Dedifferentiated amniotic fluid mesenchymal stem cell (primary cell): ENCODE measurements around the gene BTG2.
"Not testable (repeated sequence)": the region's sequence is repeated elsewhere in the genome, so short reads cannot be mapped to it uniquely, and the experiment has no call there.

Source experiments
- DNase-seq: peaks from one replicate; pipeline ENCODE4 v3.0.0-alpha.2; 2016; ENCODE audit errors: extremely low spot score

The BTG2 gene

DNA sequence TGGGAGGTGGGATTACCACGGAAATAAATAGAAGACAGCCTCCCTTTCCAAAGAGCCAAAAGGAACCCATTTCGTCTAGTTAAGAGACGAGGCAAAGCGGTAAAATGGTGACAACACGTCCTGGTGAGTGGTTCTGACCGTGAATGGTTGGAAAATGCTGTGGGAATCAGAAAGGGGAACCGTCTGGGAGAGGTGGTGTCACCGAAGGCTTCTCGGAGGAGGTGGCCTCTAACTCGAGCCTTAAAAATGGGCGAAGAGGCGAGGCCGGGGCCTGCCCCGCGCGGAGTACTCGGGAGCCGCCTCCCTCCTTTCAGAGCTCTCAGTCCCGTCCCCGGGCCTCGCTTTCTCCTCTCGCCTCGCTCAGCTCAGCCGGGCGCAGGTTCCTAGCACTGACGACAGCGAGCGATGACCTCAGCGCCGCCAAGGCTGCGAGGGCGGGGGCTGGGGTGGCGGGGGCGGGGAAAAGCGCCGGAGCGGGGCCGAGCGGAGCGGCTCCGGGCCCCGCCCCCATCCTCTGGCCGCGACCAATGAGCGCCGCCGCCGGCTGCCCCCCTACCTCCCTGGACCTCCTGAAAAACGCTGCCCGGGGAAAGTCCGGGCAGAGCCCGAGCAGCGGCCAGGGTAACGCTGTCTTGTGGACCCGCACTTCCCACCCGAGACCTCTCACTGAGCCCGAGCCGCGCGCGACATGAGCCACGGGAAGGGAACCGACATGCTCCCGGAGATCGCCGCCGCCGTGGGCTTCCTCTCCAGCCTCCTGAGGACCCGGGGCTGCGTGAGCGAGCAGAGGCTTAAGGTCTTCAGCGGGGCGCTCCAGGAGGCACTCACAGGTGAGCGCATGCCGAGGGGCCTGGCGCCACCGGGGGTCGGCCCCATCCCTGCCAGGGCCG, at the start of gene BTG2:
Gene BTG2 (plus strand): TSS at position 601 of the 890 bp plus-strand sequence. CDS start 88 bp downstream, at position 689.
- DNase-seq, result peak; percentile 88

- DNase-seq, result not testable (repeated sequence)
These were observed 48.7 kb upstream of the BTG2 start for GRCh38 chr1:203256636-203257035.

GRCh38 chr1:203263496-203263895, 41.8 kb upstream of the BTG2 start:
- DNase-seq, result no peak

DNA sequence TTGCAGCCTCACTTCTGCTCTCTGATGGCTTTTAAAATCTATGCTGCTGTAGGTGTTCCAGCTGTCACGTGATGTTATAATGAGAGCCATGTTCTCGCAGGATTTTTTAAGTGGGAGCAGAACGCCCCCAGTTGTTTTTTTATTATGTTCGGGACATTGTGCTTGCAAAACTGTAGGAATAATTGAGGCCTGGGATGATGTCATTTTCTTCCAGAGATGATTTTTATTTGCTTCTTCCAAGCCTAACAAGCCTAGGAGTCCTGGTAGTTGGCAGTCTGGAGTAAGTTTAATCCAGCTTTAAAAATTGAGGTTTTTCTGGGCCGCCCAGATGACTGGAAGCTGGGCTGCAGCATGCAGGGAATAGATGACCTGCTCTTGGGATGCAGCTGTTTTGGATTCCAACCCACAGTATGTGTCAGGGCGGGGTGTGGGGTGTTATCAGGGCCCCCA, 41.2 kb upstream of the BTG2 start:
- no peak for DNase-seq

- no peak for DNase-seq
These were observed 39.8 kb upstream of the BTG2 start for GRCh38 chr1:203265541-203265940.

DNA sequence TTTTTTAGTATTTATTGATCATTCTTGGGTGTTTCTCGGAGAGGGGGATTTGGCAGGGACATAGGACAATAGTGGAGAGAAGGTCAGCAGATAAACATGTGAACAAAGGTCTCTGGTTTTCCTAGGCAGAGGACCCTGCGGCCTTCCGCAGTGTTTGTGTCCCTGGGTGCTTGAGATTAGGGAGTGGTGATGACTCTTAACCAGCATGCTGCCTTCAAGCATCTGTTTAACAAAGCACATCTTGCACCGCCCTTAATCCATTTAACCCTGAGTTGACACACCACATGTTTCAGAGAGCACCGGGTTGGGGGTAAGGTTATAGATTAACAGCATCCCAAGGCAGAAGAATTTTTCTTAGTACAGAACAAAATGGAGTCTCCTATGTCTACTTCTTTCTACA, 39.2 kb upstream of the BTG2 start:
- DNase-seq, result not testable (repeated sequence)

DNA sequence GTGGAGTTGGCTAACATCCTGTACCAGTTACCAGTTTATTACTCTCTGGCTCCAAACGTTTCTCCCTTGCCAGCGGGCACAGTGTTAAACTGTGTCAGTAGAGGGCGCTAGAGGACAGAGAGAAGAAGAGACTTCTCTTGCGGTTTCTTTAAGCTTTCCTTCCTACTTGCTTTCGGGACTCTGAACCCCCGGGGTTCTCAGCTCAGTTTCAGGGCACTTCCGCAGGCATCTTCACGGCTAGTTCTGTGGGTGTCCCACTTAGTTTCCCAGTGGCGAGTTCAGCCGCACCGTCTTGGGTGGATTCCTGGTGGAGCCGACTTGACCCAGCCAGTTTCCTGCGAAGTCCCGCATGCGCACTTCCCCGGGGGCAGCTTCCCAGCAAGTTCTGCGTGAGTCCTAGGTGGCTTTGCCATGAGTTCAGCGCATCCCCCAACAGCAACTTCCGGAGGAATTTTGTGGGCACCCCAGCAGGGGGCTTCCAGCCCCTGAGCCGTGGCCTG, 37.9 kb upstream of the BTG2 start:
- DNase-seq, result peak; percentile 92

DNA sequence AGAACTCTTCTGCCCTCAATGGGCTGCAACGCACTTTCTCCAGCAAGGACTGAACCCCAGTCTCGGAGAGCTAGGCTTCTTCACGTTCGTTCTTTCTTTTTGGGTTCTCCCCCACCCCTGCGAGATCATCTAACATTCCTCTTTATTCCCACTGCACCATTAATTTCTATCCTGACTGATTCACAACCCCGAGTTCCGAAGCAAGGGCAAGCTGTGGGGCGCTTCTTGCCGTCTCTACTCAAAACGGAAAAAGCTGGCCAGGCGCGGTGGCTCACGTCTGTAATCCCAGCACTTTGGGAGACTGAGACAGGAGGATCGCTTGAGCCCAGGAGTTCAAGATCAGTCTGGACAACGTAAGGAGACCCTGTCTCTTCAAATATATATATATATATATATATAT, 37.4 kb upstream of the BTG2 start:
- no peak for DNase-seq

GRCh38 chr1:203268901-203269653, 36.2 kb upstream of the BTG2 start:
- DNase-seq, result peak; percentile 68

DNA sequence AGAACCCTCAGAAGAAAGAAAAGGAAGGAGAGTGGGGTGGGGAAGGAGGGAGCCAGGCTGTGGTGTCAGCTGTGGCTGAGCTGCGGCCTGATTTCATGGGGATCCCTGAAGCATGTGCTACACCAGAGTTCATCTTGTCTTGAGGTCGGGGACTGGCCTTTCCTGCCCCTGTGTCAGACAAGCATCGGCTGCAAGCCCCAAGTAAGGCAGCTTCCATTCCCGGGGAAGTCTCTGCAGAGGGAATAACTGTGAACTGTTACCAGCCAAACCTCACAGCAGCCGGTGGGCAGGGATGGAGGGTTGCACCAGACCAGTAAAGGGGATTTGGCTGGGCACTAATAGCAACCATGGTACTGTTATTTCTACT, 35.7 kb upstream of the BTG2 start:
- DNase-seq, result no peak

- DNase-seq, result no peak
These were observed 34.9 kb upstream of the BTG2 start for GRCh38 chr1:203270448-203270847.

- DNase-seq, result peak; percentile 39
These were observed 34.1 kb upstream of the BTG2 start for GRCh38 chr1:203271018-203271743.

- DNase-seq, result no peak
These were observed 33.2 kb upstream of the BTG2 start for GRCh38 chr1:203271962-203272632.

GRCh38 chr1:203272633-203273205, 32.6 kb upstream of the BTG2 start:
- no peak for DNase-seq

- peak; percentile 51 for DNase-seq
These were observed 32.0 kb upstream of the BTG2 start for GRCh38 chr1:203273206-203273868.

DNA sequence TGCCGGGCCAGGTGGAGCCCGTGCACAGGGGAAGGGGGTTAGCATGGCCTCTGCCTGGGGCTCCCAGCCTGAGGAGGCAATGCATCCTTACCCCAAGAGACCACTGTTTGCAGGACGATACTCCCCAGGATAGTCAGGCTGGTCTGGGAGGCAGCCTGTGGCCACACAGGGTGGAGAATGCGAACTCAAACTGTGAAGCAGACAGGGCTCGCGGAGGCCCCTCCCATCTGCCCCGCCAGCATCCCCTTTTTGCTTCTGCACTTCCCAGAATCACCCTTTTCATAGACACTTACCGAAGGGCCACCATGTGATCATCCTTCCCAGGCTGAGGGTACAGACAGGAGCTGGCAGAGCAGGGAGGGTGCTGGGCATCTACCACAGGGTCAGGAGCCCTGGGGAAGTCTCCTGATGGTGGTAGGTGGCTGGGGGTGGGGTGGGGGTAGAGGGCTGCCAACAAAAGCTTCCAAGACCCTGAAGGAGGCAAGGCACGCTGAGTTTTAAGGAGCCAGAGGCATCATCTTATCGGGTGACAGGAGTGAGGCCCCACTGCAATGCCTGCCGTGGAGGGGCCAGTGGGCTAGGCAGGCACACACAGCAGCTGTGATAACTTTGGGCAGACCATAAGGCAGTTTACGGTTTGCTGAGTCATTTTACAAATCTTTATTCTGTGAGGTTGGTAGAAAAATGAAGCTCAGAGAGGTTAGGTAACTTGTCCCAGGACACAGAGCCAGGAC, 31.3 kb upstream of the BTG2 start:
- DNase-seq, result no peak

- no peak for DNase-seq
These were observed 30.5 kb upstream of the BTG2 start for GRCh38 chr1:203274603-203275381.

- DNase-seq, result no peak
These were observed 29.6 kb upstream of the BTG2 start for GRCh38 chr1:203275656-203276272.

GRCh38 chr1:203276408-203276807, 28.9 kb upstream of the BTG2 start:
- DNase-seq, result no peak
